GM19099 (cell line): ENCODE results near the gene RNF148.

Experiments
- POLR2A ChIP-seq: IDR thresholded peaks from 3 replicates; pipeline ENCODE4 v1.6.1; 2011; ENCODE audit warnings: low read depth; ENCODE audit not compliant: insufficient read length; ENCODE audit errors: extremely low read depth

The RNF148 gene

GRCh38 chr7:122709930-122710646, 7.4 kb upstream of the RNF148 start:
- no peak for TF ChIP-seq POLR2A

GRCh38 chr7:122706836-122707235, 4.1 kb upstream of the RNF148 start:
- TF ChIP-seq POLR2A: no peak

- no peak for TF ChIP-seq POLR2A
Measured at GRCh38 chr7:122699017-122699416, 3.7 kb downstream of the RNF148 start, which contains the start of gene RNF133. RNF133 (minus strand) TSS chr7:122699117; CDS start chr7:122698918, 199 bp downstream.

- TF ChIP-seq POLR2A: no peak
Measured at GRCh38 chr7:122695816-122696215, 6.9 kb downstream of the RNF148 start.

- no peak for TF ChIP-seq POLR2A
Measured at GRCh38 chr7:122694697-122695096, 8.0 kb downstream of the RNF148 start.

GRCh38 chr7:122692769-122693309, 9.9 kb downstream of the RNF148 start:
- no peak for TF ChIP-seq POLR2A

DNA sequence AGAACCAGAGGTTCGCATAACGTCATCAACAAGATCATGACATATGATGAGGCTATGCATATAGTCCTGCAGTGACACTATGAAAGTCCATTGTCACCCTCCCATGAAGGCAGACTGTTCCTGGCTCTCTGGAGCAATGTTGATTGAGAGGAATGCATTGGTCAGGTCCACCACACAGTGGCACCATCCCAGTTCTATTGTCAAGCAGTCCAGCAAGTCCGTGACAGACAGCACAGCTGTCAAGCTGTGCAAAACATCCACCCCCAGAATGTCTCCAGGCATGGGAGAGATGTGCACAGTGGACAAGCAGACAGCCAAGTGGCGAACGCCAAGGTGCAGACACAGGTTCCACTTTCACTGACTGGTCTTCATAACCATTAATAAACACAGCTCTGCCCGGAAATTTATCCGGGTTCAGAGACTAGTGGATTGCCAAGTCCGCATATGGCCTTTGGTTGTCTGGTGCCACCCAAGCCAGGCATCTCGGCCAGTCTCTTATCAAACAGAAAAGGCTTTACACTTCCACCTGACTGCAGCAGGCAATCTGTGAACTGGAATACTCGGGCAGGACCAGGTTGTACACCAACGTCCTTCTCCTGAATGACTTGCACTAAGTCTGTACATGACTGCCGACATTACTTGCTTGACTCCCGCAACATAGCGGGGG, 11.0 kb downstream of the RNF148 start:
- no peak for TF ChIP-seq POLR2A

- no peak for TF ChIP-seq POLR2A
Measured at GRCh38 chr7:122689346-122690109, 13.2 kb downstream of the RNF148 start.

GRCh38 chr7:122688400-122688998, 14.2 kb downstream of the RNF148 start:
- no peak for TF ChIP-seq POLR2A

DNA sequence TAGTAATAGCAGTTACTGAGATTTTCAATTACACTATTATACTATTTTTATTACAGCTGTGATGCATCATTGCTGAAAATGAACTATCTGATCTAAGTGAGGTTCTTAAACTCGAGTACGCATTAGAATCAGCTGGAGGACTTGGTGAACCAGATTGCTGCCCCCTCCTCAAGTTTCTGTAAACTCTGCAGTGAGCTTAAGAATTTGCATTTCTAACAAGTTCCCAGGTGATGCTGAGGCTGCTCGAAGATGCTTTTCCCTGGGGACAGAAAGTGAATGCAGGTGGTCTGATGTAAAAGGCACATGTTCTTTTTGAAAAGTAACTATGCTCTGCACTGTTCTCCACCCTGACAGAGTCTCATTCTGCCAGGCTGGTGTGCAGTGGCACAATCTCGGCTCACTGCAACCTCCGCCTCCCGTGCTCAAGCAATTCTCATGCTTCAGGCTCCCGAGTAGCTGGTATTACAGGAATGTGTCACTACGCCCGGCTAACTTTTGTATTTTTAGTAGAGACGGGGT, 16.3 kb downstream of the RNF148 start:
- TF ChIP-seq POLR2A: no peak

DNA sequence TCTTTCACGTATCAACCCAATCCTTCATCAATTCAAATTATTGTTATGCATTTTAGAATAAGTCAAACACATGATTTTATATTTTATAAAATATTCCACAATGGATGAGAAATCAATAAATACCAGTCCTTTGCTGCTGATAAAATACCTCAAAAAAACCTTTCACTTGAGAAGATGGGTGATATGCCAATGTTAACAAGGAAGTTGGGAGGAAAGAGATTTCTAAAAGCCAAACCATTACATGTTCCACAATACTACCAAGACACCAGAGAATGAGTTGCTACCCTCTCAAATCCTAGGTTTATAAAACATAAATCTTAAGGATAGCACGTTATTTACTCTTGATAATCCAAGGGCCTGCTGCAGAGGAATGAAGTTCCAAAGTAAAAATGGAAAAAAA, 18.2 kb downstream of the RNF148 start:
- TF ChIP-seq POLR2A: no peak

GRCh38 chr7:122682815-122683550, 19.7 kb downstream of the RNF148 start:
- no peak for TF ChIP-seq POLR2A

DNA sequence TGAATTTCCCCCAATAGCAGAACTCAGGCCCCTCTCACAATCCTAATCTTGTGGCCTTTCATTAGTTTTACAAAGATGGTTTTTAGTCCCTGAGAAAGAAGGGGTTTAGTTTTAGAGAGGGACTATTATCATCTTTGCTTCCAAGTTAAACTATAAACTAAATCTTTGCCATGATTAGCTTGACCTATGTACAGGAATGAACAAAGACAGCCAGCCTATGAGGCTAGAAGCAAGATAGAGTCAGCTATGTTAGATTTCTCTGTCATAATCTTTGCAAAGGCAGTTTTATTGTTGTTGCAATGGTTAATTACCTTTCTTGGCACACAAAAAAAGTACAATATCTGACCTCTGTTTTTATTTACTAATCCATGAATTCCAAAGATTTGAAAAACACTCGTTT, 22.9 kb downstream of the RNF148 start:
- TF ChIP-seq POLR2A: no peak

GRCh38 chr7:122677149-122677548, 25.6 kb downstream of the RNF148 start:
- TF ChIP-seq POLR2A: no peak
